ENCODE results near the gene PTPRM. TPM values are rescaled to one million over a fixed set of nuclear protein-coding genes. Genes with fewer than 3 reads are reported as not detected.

Gene PTPRM
- total RNA-seq, 1 experiment from 2014 or later, result 11.1 TPM

GRCh38 chr18:7978834-7979233, 411.7 kb downstream of the PTPRM start:
- DNase-seq (ENCODE audit: low spot score) (no peak), ATAC-seq (no peak)
- Mint-ChIP-seq H3K9me3 (no peaks in the 10 kb centered on the region), H3K4me3 (no peak overlapping the region), H3K27me3 (ENCODE audit: low read depth) (no peaks in the 10 kb centered on the region), H3K27ac (no peak overlapping the region), H3K4me1 (peaks cover 4% of the 10 kb centered on the region; the same call in 1 of the 2 replicates), H3K36me3 (no peaks in the 10 kb centered on the region)
- no peak for TF ChIP-seq E2F1 (CRISPR knock-in tag; IDR thresholded peaks at IDR 0.05)
- TF ChIP-seq, protein P1, sequence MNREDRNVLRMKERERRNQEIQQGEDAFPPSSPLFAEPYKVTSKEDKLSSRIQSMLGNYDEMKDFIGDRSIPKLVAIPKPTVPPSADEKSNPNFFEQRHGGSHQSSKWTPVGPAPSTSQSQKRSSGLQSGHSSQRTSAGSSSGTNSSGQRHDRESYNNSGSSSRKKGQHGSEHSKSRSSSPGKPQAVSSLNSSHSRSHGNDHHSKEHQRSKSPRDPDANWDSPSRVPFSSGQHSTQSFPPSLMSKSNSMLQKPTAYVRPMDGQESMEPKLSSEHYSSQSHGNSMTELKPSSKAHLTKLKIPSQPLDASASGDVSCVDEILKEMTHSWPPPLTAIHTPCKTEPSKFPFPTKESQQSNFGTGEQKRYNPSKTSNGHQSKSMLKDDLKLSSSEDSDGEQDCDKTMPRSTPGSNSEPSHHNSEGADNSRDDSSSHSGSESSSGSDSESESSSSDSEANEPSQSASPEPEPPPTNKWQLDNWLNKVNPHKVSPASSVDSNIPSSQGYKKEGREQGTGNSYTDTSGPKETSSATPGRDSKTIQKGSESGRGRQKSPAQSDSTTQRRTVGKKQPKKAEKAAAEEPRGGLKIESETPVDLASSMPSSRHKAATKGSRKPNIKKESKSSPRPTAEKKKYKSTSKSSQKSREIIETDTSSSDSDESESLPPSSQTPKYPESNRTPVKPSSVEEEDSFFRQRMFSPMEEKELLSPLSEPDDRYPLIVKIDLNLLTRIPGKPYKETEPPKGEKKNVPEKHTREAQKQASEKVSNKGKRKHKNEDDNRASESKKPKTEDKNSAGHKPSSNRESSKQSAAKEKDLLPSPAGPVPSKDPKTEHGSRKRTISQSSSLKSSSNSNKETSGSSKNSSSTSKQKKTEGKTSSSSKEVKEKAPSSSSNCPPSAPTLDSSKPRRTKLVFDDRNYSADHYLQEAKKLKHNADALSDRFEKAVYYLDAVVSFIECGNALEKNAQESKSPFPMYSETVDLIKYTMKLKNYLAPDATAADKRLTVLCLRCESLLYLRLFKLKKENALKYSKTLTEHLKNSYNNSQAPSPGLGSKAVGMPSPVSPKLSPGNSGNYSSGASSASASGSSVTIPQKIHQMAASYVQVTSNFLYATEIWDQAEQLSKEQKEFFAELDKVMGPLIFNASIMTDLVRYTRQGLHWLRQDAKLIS (CRISPR knock-in tag; IDR thresholded peaks at IDR 0.05; ENCODE audit: borderline replicate concordance), result no peak
- TF ChIP-seq ETV6 (CRISPR knock-in tag; IDR thresholded peaks at IDR 0.05), result no peak
- TF ChIP-seq SOX15 (CRISPR knock-in tag; IDR thresholded peaks at IDR 0.05), result no peak
- no peak for TF ChIP-seq KAT7 (CRISPR knock-in tag; IDR thresholded peaks at IDR 0.05; ENCODE audit: borderline replicate concordance)
- TF ChIP-seq ZNF232 (CRISPR knock-in tag; IDR thresholded peaks at IDR 0.05), result no peak
- TF ChIP-seq, protein P2, sequence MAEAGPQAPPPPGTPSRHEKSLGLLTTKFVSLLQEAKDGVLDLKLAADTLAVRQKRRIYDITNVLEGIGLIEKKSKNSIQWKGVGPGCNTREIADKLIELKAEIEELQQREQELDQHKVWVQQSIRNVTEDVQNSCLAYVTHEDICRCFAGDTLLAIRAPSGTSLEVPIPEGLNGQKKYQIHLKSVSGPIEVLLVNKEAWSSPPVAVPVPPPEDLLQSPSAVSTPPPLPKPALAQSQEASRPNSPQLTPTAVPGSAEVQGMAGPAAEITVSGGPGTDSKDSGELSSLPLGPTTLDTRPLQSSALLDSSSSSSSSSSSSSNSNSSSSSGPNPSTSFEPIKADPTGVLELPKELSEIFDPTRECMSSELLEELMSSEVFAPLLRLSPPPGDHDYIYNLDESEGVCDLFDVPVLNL (CRISPR knock-in tag; IDR thresholded peaks at IDR 0.05; ENCODE audit: borderline replicate concordance, low read depth), result no peak
- TF ChIP-seq, protein P3, sequence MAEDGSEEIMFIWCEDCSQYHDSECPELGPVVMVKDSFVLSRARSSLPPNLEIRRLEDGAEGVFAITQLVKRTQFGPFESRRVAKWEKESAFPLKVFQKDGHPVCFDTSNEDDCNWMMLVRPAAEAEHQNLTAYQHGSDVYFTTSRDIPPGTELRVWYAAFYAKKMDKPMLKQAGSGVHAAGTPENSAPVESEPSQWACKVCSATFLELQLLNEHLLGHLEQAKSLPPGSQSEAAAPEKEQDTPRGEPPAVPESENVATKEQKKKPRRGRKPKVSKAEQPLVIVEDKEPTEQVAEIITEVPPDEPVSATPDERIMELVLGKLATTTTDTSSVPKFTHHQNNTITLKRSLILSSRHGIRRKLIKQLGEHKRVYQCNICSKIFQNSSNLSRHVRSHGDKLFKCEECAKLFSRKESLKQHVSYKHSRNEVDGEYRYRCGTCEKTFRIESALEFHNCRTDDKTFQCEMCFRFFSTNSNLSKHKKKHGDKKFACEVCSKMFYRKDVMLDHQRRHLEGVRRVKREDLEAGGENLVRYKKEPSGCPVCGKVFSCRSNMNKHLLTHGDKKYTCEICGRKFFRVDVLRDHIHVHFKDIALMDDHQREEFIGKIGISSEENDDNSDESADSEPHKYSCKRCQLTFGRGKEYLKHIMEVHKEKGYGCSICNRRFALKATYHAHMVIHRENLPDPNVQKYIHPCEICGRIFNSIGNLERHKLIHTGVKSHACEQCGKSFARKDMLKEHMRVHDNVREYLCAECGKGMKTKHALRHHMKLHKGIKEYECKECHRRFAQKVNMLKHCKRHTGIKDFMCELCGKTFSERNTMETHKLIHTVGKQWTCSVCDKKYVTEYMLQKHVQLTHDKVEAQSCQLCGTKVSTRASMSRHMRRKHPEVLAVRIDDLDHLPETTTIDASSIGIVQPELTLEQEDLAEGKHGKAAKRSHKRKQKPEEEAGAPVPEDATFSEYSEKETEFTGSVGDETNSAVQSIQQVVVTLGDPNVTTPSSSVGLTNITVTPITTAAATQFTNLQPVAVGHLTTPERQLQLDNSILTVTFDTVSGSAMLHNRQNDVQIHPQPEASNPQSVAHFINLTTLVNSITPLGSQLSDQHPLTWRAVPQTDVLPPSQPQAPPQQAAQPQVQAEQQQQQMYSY (CRISPR knock-in tag; IDR thresholded peaks at IDR 0.05), result no peak
- TF ChIP-seq ZNF423 (CRISPR knock-in tag; IDR thresholded peaks at IDR 0.05), result no peak
- no peak for TF ChIP-seq NR1H2 (CRISPR knock-in tag; IDR thresholded peaks at IDR 0.05)
- CTCF ChIA-PET, result interaction anchor here (2.4 kb wide), 1 partner anchor 189 kb away, joined by 8 read pairs; no protein-coding TSS in a partner anchor
- POLR2A ChIA-PET, result no interaction called here

DNA sequence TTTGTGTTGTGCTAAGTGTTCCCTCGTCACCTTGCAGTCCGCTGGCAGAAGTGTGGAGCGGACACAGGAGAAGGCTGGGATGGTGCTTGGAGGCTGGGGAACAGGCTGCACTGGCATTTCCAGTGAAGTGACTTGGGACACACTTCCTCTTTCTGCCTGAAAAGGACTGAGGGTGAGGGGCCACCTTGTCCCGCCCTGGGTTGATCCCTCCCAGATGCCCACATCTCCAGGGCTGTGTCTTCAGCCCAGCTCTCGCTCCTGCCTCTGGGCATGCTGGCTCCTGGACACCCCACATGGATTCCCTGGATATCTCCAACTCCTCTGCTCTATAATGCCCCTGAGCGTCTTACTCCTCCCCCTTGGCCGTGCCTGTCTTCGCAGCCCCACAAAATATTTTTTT, 412.6 kb downstream of the PTPRM start:
- H3K27ac Mint-ChIP-seq, result peak overlapping the region; percentile 20; the same call in 1 of the 2 replicates
- H3K4me1 Mint-ChIP-seq, result peaks cover 4% of the 10 kb centered on the region; the same call in 1 of the 2 replicates
- H3K27me3 Mint-ChIP-seq (ENCODE audit: low read depth), result no peaks in the 10 kb centered on the region
- ChIA-PET CTCF (interaction anchor here (2.4 kb wide), 1 partner anchor 190 kb away, joined by 8 read pairs; no protein-coding TSS in a partner anchor), POLR2A (no interaction called here)
- H3K4me3 Mint-ChIP-seq, result no peak overlapping the region
- DNase-seq (ENCODE audit: low spot score) (no peak), ATAC-seq (peak; percentile 44)
- H3K36me3 Mint-ChIP-seq, result no peaks in the 10 kb centered on the region
- H3K9me3 Mint-ChIP-seq, result no peaks in the 10 kb centered on the region
- TF ChIP-seq EMX1 (CRISPR knock-in tag; IDR thresholded peaks at IDR 0.05), result no peak
- no peak for TF ChIP-seq JUN (CRISPR knock-in tag; IDR thresholded peaks at IDR 0.05)
- TF ChIP-seq, protein P4, sequence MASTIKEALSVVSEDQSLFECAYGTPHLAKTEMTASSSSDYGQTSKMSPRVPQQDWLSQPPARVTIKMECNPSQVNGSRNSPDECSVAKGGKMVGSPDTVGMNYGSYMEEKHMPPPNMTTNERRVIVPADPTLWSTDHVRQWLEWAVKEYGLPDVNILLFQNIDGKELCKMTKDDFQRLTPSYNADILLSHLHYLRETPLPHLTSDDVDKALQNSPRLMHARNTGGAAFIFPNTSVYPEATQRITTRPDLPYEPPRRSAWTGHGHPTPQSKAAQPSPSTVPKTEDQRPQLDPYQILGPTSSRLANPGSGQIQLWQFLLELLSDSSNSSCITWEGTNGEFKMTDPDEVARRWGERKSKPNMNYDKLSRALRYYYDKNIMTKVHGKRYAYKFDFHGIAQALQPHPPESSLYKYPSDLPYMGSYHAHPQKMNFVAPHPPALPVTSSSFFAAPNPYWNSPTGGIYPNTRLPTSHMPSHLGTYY (CRISPR knock-in tag; IDR thresholded peaks at IDR 0.05), result no peak
- TF ChIP-seq TP53 (CRISPR knock-in tag; IDR thresholded peaks at IDR 0.05), result no peak
- no peak for TF ChIP-seq E2F1 (CRISPR knock-in tag; IDR thresholded peaks at IDR 0.05)
- TF ChIP-seq, protein P5, sequence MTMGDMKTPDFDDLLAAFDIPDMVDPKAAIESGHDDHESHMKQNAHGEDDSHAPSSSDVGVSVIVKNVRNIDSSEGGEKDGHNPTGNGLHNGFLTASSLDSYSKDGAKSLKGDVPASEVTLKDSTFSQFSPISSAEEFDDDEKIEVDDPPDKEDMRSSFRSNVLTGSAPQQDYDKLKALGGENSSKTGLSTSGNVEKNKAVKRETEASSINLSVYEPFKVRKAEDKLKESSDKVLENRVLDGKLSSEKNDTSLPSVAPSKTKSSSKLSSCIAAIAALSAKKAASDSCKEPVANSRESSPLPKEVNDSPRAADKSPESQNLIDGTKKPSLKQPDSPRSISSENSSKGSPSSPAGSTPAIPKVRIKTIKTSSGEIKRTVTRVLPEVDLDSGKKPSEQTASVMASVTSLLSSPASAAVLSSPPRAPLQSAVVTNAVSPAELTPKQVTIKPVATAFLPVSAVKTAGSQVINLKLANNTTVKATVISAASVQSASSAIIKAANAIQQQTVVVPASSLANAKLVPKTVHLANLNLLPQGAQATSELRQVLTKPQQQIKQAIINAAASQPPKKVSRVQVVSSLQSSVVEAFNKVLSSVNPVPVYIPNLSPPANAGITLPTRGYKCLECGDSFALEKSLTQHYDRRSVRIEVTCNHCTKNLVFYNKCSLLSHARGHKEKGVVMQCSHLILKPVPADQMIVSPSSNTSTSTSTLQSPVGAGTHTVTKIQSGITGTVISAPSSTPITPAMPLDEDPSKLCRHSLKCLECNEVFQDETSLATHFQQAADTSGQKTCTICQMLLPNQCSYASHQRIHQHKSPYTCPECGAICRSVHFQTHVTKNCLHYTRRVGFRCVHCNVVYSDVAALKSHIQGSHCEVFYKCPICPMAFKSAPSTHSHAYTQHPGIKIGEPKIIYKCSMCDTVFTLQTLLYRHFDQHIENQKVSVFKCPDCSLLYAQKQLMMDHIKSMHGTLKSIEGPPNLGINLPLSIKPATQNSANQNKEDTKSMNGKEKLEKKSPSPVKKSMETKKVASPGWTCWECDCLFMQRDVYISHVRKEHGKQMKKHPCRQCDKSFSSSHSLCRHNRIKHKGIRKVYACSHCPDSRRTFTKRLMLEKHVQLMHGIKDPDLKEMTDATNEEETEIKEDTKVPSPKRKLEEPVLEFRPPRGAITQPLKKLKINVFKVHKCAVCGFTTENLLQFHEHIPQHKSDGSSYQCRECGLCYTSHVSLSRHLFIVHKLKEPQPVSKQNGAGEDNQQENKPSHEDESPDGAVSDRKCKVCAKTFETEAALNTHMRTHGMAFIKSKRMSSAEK (CRISPR knock-in tag; IDR thresholded peaks at IDR 0.05; ENCODE audit: borderline replicate concordance), result no peak
- no peak for TF ChIP-seq PREB (CRISPR knock-in tag; IDR thresholded peaks at IDR 0.05; ENCODE audit: borderline replicate concordance)
- TF ChIP-seq ZNF121 (CRISPR knock-in tag; IDR thresholded peaks at IDR 0.05), result no peak
